Lung (tissue), 12 donors: ENCODE data around the gene SLC13A2. TPM values are rescaled to one million over a fixed set of nuclear protein-coding genes. Genes with fewer than 3 reads are reported as not detected.

Source experiments
- ATAC-seq: fragments of 200-7000 bp; cut with Tn5 transposase; one replicate; pipeline ENCODE4 v1.9.1; 2020; ENCODE audit warnings: moderate number of reproducible peaks; ENCODE audit not compliant: insufficient read depth, low FRiP score
- DNase-seq, 3 donors: peaks; one replicate each; pipeline ENCODE4 v3.0.0-alpha.2; 2013 to 2017
- H3K27ac ChIP-seq, 2 donors: one replicate each; pipeline ENCODE4 v1.5.1; 2013; ENCODE audit warnings: mild to moderate bottlenecking in 2 of 2, moderate library complexity in 2 of 2, control low read depth in 1 of 2, inconsistent platforms in 1 of 2, low read depth in 1 of 2, low read length in 1 of 2
- H3K27me3 ChIP-seq, 3 donors: one replicate each; pipeline ENCODE4 v1.5.1; 2013; ENCODE audit warnings: low read length in 2 of 3; ENCODE audit not compliant: control insufficient read depth in 3 of 3, insufficient read depth in 3 of 3
- H3K36me3 ChIP-seq, 4 donors: one replicate each; pipeline ENCODE4 v1.5.1; 2013; ENCODE audit warnings: low read length in 4 of 4, mild to moderate bottlenecking in 1 of 4, moderate library complexity in 1 of 4; ENCODE audit not compliant: control insufficient read depth in 4 of 4, insufficient read depth in 4 of 4
- H3K4me1 ChIP-seq, 5 donors: one replicate each; pipeline ENCODE4 v1.5.1; 2013; ENCODE audit warnings: low read length in 5 of 5, mild to moderate bottlenecking in 2 of 5, moderate library complexity in 1 of 5; ENCODE audit not compliant: control insufficient read depth in 5 of 5, insufficient read depth in 5 of 5
- H3K4me3 ChIP-seq: one replicate; pipeline ENCODE4 v1.5.1; 2013; ENCODE audit warnings: mild to moderate bottlenecking, control low read depth, moderate library complexity
- H3K9ac ChIP-seq, 2 donors: one replicate each; pipeline ENCODE4 v1.5.1; 2013; ENCODE audit warnings: low read length in 2 of 2, control low read depth in 1 of 2; ENCODE audit not compliant: insufficient read depth in 1 of 2
- H3K9me3 ChIP-seq, 4 donors: one replicate each; pipeline ENCODE4 v1.5.1; 2013; ENCODE audit warnings: low read length in 3 of 4, mild to moderate bottlenecking in 1 of 4, moderate library complexity in 1 of 4; ENCODE audit not compliant: control insufficient read depth in 4 of 4, insufficient read depth in 3 of 4
- WGBS, 2 donors: extraction: QIAGEN DNeasy Blood & Tissue Kit; methylation state at CpG; one replicate each; pipeline ENCODE4 v1.1.7; 2013; 5-methylcytosine and 5-hydroxymethylcytosine counted together
- polyA plus RNA-seq, 2 donors: library from polyadenylated mRNA; stranded (reverse); fragments of 200-250 nt; gene quantifications; one replicate each; pipeline ENCODE4 v1.2.1, GENCODE V29; 2013
- total RNA-seq, 2 donors: library from RNA; depleted of rRNA in 1 of 2; stranded (reverse); fragments of >200 nt in 1 of 2; gene quantifications; one replicate each; pipeline ENCODE4 v1.2.1, GENCODE V29; 2014 to 2021
- TF ChIP-seq, protein P1 (sequence below): IDR thresholded peaks from 2 replicates; pipeline ENCODE4 v1.5.1; 2012; ENCODE audit warnings: mild to moderate bottlenecking; ENCODE audit errors: control extremely low read depth, extremely low read depth
- donor health status: control.
- donor health status: control.
- donor health status: Bipolar disorder and iron deficiency.
- donor health status: healthy.
- donor health status: DM: yes; HTN: yes; CAD: no.

SLC13A2 gene
- total and polyA plus RNA-seq, 4 donors: 0.02 to 0.15 (median 0.06) TPM; not detected in 1

DNA sequence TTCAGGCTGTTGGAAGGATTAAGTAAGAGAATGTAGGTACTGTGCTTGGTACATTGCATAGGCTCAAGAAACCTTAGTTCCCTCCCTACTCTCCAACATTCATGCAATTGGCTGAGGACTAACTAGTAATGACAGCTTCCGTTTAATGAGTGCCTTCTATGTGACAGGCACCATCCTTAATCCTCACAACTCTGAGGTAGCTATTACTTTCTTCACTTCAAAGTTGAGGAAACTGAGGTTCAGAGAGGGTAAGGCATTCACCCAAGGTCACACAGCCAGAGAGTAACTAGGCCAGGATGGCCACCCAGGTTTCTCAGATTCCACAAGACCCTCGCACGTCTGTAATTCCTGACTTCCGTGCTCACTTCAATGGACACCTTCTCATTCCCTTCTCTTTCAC, 56.8 kb downstream of the SLC13A2 start:
- WGBS, 2 donors: 89% methylated on average over 4 of the region's 4 CpGs
- DNase-seq (no peak), ATAC-seq (no peak)
- Histone ChIP-seq H3K36me3 (no peaks in the 10 kb centered on the region), H3K9ac (no peak overlapping the region), H3K4me1 (peaks cover 0 to 10% (median 0%) of the 10 kb centered on the region in 5 donors), H3K27ac (no peak overlapping the region), H3K27me3 (no peaks in the 10 kb centered on the region), H3K4me3 (no peak overlapping the region), H3K9me3 (no peaks in the 10 kb centered on the region)
- TF ChIP-seq, protein P1, sequence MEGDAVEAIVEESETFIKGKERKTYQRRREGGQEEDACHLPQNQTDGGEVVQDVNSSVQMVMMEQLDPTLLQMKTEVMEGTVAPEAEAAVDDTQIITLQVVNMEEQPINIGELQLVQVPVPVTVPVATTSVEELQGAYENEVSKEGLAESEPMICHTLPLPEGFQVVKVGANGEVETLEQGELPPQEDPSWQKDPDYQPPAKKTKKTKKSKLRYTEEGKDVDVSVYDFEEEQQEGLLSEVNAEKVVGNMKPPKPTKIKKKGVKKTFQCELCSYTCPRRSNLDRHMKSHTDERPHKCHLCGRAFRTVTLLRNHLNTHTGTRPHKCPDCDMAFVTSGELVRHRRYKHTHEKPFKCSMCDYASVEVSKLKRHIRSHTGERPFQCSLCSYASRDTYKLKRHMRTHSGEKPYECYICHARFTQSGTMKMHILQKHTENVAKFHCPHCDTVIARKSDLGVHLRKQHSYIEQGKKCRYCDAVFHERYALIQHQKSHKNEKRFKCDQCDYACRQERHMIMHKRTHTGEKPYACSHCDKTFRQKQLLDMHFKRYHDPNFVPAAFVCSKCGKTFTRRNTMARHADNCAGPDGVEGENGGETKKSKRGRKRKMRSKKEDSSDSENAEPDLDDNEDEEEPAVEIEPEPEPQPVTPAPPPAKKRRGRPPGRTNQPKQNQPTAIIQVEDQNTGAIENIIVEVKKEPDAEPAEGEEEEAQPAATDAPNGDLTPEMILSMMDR: no peak

- 81 to 88% methylated on average over 7 of the region's 7 CpGs for WGBS, 2 donors
Observed at GRCh38 chr17:28530926-28531325, 57.5 kb downstream of the SLC13A2 start.

DNA sequence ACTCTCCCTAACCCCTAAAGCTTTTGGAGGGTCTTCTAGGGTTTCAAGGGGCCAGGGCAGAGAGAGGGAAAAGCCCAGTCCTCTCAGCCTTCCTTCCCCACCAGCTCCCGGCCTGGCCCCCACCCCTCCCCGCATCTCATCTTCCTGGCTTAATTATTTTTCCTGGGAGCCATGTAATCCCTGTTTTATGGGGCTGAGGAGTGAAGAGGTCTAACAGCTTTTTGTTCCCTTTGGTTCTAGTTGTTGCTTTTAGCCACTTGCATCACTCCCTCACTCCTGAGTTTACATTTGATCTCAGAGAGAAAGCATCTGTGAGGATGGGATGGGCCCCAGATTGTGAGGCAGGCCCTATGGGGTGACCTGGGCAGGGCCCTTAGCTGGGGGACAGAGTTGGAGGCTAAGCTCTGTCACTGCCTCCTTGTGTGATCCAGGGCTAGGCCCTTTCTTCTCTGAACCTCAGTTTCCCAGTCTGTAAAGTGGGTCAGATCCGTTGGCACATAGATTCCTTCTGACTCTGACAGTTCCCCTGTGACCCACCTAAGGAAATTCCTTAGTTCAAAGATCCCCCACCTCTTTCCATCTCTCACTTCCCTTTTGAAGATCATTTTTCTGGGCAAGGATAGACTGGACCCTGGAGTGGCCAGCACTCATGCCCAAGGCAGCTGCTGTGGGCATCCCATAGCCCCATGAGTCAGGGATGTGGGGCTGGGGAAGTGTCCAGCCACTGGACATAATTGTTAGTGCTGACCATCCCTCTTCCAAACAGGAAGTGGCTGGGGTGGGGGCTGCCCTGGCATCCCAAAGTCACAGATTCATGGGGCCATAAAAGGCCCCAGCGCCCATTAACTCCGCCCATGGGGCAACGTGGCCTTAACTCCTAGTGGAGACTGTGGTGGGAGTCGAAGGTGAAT, 58.9 kb downstream of the SLC13A2 start:
- H3K4me1 ChIP-seq: peaks cover 0 to 6% (median 0%) of the 10 kb centered on the region in 5 donors
- H3K27me3 ChIP-seq: no peaks in the 10 kb centered on the region
- DNase-seq (no peak), ATAC-seq (no peak)
- TF ChIP-seq, protein P1: no peak
- H3K9ac ChIP-seq: no peak overlapping the region
- WGBS, 2 donors: 78 to 85% methylated on average over 7 of the region's 7 CpGs
- H3K27ac ChIP-seq: no peak overlapping the region
- H3K4me3 ChIP-seq: no peak overlapping the region
- no peaks in the 10 kb centered on the region for H3K36me3 ChIP-seq
- H3K9me3 ChIP-seq: no peaks in the 10 kb centered on the region

More at GRCh38 chr17:28530926-28531325, 57.5 kb downstream of the SLC13A2 start:
- DNase-seq (no peak), ATAC-seq (no peak)
- Histone ChIP-seq H3K4me1 (peaks cover 0 to 6% (median 0%) of the 10 kb centered on the region in 5 donors), H3K4me3 (no peak overlapping the region), H3K36me3 (no peaks in the 10 kb centered on the region), H3K9me3 (no peaks in the 10 kb centered on the region), H3K27me3 (no peaks in the 10 kb centered on the region), H3K9ac (no peak overlapping the region), H3K27ac (no peak overlapping the region)
- TF ChIP-seq, protein P1: no peak
